Hematopoietic multipotent progenitor cell (in vitro differentiated cells): Measurements from ENCODE around the gene SERPINA4. TPM values are rescaled to one million over a fixed set of nuclear protein-coding genes. Genes with fewer than 3 reads are reported as not detected.

Experiments used
- DNase-seq, 3 donors: peaks; one replicate each; pipeline ENCODE4 v3.0.0-alpha.2; 2011 to 2015; ENCODE audit warnings: low read depth in 2 of 3, low spot score in 2 of 3
- total RNA-seq: library from RNA; depleted of rRNA; stranded (reverse); fragments of >200 nt; gene quantifications from one replicate; pipeline ENCODE4 v1.2.3, GENCODE V29; 2012

The SERPINA4 gene
- total RNA-seq, 1 donor = not detected

DNA sequence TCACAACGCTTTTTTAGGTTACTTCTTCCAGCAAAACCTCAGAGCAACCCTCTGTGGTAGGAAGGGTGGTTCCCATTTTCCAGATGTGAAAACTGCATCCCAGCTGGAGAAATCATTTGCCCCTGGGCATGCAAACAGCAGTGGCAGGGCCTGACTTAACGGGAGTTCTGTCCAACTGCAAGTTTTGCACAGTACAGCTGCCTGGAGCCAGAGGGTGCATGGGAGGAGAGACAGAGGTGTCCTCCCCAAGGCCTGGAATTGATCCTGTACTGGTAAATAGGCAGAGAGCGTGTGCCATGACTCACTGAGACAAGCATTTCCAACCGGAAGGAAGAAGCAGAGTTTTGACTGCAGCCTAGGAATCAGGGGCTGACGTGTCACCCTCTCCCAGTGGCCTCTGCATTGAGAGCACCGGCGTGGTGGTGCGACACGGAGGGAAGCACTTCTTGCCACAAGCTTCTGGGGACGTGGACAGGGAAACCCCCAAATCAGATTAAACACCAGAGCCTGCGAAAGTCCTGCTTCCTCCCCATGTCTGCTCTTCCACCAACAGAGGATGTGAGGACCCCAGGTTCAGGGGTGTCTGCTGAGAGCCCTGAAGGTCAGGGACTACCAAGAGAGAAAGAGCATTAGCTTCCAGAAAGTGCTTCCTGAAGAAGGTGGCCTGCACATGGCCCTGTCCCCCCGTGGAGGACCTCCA, 19.0 kb upstream of the SERPINA4 start:
- no peak for DNase-seq

DNA sequence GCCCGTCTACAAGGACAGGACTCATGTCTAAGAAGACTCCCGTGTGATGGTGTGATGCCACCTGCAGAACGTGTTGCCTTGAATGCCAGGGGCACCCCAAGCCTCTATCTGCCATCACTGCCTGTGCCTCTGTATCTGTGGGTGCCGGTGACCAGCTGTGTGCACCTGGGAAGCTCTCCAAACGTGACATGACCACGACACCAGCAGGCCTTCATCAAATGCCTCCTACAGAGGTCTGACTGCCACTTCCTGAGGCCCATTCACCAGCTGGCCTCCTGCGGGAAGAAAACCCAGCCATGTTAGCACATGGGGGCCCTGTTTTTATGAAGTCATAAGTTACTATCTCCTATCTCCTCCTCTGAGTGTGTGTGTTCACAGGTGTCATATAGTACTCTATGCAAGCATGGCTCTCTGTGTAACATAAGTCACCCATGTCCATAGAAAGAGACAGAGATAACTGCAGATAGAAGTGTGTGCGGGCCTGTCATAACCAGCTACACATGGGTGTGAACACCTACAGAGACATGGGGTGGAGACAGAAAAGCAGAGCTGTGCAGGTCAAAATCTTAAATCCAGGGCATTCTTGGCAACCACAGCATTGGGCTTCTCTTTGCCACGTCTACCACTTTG, 18.3 kb upstream of the SERPINA4 start:
- DNase-seq = no peak

DNA sequence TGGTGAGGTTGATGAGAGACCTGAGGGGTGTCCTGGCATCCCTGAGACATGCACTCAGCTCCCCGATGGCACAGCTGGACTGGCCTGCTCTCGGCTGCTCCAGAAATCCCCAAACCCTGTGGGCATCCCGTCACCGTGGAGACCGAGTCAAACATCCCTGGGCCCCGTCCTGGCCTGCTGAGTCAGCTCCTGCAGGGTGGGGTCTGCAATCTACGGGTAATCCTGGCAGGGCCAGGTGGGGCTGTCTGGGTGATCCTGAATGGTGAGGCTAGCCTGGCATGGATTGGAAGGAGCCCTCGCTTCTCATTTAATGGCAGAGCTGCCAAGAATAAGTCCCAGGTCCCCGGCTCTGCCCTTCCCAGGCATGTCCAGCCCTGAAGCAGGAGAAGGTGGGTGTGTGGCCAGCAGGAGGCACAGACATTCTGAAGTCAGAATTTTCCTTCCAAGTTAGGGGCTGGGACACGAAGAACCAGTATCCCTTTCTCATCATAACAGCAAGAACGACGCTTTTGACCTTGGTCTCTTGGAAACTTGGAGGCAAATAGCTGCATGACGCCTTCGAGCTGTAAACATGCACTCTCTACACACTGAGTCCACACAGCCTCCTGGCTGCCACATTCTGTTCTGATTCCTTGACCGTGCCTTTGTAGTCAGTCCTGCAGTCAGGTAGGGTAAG, 17.7 kb upstream of the SERPINA4 start:
- no peak for DNase-seq

DNA sequence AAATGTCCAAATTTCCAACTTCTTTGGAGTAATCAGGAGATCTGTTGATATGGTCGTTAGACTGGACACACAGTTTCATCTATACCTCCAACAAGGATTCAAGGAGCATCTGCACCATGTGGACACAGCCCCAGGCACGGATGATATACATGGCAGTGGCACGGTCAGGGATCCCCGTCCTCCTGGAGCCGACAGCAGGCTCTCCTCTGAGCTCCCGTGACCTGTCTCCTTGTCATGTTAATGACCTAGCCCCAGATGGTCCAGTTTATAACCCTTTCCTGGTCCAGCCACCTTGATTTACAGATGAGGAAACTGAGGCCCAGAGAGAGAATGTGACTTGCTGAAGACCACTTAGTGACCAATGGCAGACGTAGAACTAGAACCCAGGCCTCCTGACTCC, 16.5 kb upstream of the SERPINA4 start:
- no peak for DNase-seq

DNA sequence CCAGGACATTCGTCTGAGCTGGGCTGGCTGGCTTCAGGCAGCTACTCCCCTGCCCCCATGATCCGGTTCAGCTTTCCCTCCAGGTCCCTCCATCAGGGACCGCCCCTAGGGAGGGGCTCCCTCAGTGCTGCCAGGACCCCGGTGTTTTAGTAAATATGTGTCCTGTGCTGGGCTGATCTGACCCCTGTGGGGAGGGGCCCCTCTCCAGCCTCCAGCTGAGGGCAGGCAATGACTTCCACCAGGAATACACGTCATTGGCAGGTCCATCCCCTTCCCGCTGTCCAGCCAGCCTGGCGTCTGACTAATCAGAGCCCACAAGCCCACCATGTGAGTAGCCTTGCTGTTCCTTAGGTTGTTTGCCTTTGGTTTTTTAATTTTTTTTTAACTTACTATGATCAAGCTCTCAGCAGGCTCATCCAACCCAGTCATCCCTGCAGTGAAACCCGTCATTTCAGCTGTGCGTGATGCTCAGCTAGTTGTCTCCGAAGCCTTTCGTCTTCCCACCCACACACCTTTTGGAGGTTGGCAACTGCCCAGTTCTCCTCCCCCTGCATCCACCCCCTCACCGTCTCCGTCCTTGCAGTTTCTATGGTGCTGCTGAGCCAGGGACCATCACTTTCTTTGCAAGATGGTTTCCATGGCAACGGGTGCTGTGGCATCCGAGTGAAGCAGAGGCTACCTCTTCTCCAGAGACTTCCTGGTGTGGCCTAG, 16.0 kb upstream of the SERPINA4 start:
- no peak for DNase-seq

DNA sequence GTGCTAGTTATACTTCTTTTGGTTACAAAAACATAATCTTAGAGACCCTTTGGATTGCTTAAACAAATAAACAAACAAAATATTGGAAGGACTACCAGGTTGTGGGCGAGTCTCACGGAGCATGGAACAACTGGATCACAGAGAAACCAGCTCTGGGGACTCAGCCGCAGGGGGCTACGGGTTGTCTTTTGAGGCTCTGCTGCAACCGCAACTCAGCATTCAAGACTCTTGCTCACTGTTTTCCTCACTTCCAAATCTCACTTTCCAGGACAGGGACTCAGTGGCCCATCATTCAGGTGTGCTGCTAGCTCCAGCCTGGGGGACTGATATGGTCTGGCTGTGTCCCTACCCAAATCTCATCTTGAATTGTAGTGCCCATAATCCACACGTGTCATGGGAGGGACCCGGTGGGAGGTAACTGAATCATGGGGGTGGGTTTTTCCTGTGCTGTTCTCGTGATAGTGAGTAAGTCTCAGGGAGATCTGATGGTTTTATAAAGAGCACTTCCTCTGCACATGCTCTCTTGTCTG, 14.0 kb upstream of the SERPINA4 start:
- DNase-seq = no peak

DNA sequence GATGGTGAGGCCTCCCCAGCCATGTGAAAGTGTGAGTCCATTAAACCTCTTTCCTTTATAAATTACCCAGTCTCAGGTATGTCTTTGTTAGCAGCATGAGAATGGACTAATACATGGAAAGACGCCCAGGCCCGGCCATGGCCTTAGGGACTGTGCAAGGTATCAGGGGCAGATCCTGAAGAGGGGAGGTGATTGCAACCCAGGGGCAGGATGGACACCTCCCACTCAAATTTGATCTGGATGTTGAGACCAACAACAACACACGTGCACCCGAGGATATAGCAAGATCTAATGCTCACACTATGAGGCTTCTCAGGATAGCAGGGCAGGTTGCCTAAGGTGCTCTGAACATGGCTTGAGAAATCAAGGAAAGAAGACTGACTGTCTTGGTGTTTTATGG, 13.5 kb upstream of the SERPINA4 start:
- DNase-seq = no peak

DNA sequence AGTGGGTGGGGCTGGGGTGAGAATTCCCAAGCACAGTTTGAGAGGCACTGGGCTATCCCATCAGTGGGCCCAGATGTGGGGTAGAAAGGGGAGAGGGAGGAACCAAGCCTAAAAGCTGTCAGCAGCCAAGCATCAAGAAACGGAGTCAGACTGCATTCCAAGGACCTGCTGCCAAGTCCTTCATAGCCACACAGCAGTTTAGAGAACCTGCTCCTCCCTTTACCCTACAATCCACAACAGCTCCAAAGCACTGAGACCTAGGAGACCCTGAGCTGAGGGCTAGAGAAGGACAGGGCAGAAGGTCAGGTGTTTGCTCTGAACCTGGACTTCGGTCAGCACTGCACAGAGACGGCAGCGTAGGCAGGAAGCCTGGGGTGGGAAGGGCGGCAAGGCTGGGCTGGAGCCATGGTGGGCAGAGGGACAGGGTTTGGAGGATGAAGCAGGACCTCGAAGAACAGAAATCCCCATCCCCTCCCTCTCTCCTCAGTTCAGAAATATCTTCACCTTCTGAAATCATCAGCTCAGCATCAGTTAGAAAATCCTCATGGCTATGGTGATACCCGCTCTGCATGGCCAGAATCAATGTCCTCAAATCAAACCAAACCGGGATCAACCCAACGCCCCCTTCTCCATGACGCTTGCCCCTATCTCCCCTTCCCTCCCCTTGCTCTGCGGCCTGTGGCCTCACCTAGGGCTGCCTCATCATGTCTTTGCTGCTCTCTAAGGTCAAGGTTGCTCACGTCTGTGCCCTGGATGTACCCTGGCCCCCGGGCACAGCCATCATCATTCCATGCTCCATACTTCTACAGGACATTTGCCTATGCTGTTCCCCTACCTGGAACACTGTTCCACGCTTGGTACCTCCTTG, 12.9 kb upstream of the SERPINA4 start:
- DNase-seq = no peak

DNA sequence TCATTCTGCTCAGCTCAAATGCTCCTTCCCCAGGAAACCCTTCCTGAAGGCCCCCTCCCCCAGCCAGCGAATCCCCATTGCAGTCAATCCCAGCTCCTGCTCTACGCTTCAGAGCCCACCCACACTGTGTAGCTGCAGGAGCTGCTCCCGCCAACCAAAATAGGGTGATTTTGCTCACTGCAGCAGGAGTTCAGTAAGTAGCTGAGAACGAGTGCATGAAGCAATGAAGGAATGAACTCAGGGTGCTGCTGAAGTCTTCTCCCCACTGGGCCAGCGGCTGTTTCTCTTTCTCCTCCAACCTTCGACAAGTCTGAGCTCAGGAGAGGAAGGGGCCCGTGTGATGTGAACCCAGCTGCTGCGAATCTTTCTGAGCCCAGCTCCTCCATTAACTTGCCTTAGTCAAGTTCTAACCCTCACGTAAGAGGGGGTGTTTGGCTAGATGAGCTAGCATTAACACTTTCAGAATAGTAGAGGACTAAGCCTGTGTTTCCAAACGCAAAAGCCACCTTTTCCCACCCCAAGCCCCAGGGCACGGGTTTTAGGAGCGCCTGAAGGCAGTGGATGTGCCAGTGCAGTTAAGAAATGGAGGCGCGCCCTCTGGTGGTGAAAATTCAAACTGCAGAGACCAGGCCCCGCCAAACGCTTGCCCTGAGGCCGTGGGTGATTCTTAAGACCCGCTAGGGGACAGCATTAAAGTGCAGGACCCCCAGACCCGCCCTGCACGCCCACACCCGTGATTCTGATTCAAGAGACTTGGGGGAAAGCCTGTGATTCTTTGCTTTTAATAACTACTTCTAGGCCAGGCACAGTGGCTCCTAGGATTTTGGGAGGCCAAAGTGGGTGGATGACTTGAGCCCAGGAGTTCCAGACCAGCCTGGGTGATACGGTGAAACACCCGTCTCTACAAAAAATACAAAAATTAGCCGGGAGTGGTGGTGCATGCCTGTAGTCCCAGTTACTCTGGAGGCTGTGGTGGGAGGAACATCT, 11.9 kb upstream of the SERPINA4 start:
- DNase-seq = peak in 2 of 3 donors; percentile 26 to 54

DNA sequence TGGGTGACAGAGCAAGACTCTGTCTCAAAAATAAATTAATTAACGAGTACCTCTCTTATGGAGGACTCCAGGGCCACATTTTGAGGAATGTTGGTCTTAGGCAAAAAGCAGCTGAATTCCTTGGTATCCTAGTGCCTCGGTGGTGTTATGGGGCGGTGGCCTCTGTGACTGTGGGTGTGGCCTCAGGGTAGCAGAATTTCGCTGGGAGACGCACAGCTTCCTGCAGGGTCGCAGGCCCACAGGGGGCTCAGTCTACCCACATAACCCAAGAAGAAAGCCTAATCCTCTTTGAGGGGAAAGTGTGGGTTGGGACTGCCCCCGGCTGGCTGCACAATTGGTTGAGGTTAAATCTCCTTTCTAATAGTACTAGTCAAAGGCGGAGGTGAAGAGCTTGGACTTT, 11.2 kb upstream of the SERPINA4 start:
- no peak for DNase-seq

DNA sequence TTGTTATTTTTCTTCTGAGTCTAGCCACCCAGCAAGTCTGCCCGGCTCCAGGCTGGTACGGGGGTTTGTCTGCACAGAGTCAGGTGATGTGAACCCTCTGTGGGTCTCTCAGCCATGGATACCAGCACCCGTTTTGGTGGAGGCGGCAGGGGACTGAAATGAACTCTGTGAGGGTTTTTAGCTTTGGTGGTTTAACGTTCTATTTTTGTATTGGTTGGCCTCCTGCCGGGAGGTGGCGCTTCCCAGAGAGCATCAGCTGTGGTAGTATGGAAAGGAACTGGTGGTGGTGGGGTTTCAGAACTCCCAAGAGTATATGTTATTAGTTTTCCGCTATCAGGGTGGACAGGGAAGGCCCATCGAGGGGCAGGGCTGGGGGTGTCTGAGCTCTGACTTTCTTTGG, 5.3 kb upstream of the SERPINA4 start:
- no peak for DNase-seq

DNA sequence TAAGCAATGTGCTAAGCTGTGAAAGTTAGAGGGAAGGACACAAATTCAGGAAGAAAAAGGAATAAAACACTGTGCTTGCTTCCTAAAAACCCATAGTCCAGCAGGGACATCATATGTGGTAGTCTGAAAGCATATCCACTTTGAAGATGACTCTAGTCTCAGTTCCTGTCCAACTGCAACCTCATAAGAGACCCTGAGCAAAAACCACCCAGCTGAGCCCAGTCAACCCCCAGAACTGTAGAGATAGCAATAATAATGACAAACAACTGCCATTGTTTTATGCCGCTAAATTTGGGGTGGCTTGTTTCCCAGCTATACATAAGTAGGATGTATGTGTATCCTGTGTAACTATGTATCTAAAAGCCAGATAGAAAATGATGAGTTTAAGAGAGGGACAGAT, 3.9 kb upstream of the SERPINA4 start:
- no peak for DNase-seq

DNA sequence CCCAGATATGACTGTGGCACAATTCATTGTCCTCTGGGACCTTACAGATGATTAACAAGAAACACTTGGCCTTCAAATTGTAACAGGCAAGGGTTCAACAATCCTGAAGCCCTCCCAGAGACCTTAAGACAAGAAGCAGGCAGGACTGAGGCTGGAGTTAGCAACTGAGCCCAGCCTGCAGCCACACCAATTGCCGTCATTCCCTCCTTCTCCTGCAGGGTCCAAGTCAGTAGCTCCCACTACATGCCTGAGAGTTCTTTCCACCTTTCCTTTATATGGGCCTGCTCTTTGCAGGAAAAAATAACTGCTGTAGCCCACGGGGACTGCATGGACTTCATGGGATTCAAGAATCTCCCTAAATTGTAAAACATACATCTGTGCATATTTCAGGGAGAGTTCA, 2.4 kb upstream of the SERPINA4 start:
- DNase-seq = no peak

DNA sequence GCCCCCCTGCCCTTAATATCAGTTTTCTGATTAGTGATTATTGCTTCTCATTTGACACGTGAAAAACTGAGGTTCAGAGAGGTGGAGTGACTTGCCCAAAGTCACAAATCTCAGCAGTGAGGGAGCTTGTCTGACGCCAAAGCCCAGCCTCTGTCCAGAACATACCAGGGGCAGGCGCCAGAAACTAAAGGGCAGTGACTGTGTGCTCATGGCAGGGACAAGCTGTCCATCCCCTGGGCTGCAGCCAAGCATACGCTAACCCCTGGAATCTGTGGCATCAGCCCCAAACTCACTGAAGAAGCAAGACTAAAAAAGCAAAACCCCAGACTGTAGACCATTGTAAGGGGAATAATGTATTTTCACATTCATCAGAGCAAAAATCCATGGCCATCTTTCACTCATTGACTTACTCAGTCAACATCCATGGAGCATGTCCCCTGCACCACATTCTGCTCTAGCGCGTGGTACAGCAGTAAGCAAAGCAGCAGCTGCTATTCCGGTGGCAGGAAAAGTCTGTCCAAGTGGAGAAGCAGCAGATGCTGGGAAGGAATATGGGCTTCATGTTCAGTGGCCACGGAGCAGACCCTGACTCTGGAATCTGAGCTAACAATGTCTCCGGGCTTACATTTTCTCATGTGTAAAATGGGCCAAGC, 1.5 kb upstream of the SERPINA4 start:
- no peak for DNase-seq

DNA sequence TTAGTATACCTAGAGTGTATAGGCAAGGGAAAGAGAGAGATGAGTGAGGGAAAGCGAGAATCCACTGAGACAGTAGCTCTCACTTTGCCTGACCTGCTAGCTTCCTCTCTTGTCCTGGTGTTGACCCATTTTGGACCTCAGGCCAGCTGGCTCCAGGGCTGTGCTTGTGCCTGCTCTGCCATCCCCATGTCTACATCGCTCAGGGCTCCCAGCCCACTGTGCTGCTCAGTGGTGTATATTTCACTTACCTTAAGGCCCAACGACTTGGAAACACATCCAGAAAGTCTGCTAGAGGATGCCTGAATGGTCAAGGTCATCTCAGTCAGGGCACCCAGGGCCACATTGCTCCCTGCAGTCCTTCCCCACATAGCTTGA, 964 bp upstream of the SERPINA4 start:
- no peak for DNase-seq

DNA sequence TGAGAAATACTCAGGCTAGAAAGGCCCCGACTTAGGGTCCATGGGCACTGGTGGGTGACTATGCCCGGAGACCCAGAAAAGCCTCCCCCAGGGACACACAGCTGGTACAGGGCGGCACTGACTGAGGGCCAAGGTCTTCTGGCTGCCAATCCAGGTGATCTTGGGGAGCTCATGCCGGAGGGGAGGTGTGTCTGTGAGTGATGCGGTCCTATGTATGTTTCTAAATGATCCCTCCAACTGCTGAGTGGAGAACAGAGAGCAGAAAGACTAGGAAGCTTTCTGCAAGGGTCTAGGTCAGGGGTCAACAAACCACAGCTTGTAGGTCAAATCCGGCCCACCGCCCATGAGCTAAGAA, 391 bp downstream of the SERPINA4 start:
- DNase-seq = no peak

DNA sequence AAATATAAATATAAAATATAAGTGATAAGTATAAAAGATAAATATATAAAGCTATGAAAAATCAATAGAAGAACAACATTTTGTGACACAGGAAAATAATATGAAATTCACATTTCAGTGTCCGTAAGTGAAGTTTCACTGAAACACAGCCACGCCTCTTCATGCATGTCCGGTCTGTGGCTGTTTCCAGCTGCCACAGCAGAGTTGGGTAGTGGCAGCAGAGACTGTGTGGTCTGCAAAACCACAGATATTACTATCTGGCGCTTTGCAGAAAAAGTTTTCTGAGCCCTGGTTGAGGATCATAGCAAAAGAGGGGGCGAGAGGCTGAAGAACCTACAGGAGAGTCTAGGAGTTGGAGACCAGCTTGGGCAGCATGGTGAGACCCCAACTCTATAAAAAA, 780 bp downstream of the SERPINA4 start:
- peak in 1 of 3 donors; percentile 8 for DNase-seq

DNA sequence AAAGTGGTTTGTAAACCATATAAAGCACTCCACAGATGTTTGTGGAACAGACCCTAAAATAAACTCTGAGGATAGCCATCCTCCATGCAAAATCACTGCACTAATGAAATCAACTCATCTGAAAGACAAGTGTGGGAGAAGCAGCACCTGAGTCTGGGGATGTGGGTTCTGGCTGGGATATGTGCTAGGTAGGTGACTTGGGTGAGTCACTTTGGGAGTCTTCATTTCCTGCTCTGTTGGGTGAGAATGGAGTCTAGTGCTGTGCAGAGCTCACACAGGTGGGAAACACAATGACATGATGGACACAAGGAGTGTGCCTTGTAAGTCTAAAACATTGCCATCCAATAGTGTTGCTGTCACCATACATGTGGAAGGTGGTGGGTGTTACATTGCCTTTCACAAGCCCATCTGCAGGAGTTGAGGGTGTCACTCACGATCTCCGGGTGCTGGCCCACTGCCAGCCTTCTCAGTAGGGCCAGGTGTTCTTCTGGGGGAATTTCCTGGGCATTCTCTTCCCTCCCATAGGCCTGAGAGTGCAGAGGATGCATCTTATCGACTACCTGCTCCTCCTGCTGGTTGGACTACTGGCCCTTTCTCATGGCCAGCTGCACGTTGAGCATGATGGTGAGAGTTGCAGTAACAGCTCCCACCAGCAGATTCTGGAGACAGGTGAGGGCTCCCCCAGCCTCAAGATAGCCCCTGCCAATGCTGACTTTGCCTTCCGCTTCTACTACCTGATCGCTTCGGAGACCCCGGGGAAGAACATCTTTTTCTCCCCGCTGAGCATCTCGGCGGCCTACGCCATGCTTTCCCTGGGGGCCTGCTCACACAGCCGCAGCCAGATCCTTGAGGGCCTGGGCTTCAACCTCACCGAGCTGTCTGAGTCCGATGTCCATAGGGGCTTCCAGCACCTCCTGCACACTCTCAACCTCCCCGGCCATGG, 2.0 kb downstream of the SERPINA4 start:
- DNase-seq = no peak
